Stimulated activated CD8-positive, alpha-beta memory T cell treated with anti-CD3 and anti-CD28 coated beads, Interleukin-4, amount 100 ng/mL, for 24 hours (primary cell): ENCODE results near the gene PHRF1.

Experiments
- DNase-seq: peaks from one replicate; pipeline ENCODE4 v3.0.0-alpha.2; 2020; ENCODE audit warnings: low read depth

PHRF1 gene

GRCh38 chr11:656866-657265 lies 80.6 kb downstream of the PHRF1 start:
- DNase-seq = no peak

GRCh38 chr11:657691-658126 lies 81.4 kb downstream of the PHRF1 start:
- DNase-seq = no peak

- no peak for DNase-seq
Observed at GRCh38 chr11:659532-660085, 83.3 kb downstream of the PHRF1 start.

- no peak for DNase-seq
Observed at GRCh38 chr11:660281-660680, 84.0 kb downstream of the PHRF1 start.

- DNase-seq = no peak
Observed at GRCh38 chr11:660681-661444, 84.6 kb downstream of the PHRF1 start.
